ENCODE data around the gene APBB2.

DNA sequence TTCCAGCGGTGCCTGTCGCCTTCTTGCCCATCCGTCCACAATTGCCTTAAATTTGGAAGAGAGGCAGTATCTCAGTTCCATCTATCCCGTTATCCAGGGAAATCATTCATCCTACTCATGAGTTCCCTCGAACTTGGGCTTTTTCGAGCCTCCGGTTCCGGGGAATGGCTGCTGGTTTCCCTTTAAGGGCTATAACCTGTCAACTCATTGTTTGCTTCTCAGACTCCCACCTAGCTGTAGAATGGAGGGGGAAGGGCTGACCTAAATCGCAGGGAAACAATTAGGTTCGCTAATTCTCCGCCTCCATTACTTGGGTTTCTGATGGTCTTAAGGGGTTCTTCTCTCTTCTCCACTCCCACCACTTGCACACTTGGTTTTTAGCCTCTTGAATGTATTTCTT lies 43.6 kb upstream of the APBB2 start:
- TF ChIP-seq CTCF (IDR thresholded peaks at IDR 0.05): no peak
- TF ChIP-seq POLR2A (IDR thresholded peaks at IDR 0.05): no peak
- TF ChIP-seq EP300 (IDR thresholded peaks at IDR 0.05): no peak
